Measurements from ENCODE around the gene PSME2.
A peak's percentile ranks its signal among the peaks of the same experiment; 100 is the strongest.

The PSME2 gene

GRCh38 chr14:24150993-24151392, 4.6 kb upstream of the PSME2 start:
- no peak for ATAC-seq

GRCh38 chr14:24150567-24150966, 4.2 kb upstream of the PSME2 start:
- ATAC-seq = no peak

- no peak for ATAC-seq
These were observed 3.7 kb upstream of the PSME2 start for GRCh38 chr14:24150061-24150460.

GRCh38 chr14:24149302-24149969, 3.0 kb upstream of the PSME2 start:
- ATAC-seq = no peak

GRCh38 chr14:24147761-24148428, 1.5 kb upstream of the PSME2 start:
- ATAC-seq = no peak

GRCh38 chr14:24146978-24147760, 759 bp upstream of the PSME2 start, which contains the start of gene RNF31:
Gene RNF31, plus strand, starts transcription at chr14:24147498. Its CDS starts 201 bp downstream, at chr14:24147699.
- peak; percentile 87 to 88 for ATAC-seq

GRCh38 chr14:24145690-24146452, 539 bp downstream of the PSME2 start:
- no peak for ATAC-seq

- no peak for ATAC-seq
These were observed 1.2 kb downstream of the PSME2 start for GRCh38 chr14:24145219-24145618.

- no peak for ATAC-seq
These were observed 2.0 kb downstream of the PSME2 start for GRCh38 chr14:24144451-24144850.

GRCh38 chr14:24143511-24143910, 2.9 kb downstream of the PSME2 start:
- no peak for ATAC-seq

GRCh38 chr14:24141097-24141880, 5.1 kb downstream of the PSME2 start, which contains the start of gene EMC9:
Gene EMC9, minus strand, starts transcription at chr14:24141591. Its CDS starts 287 bp downstream, at chr14:24141304.
- peak; percentile 90 to 91 for ATAC-seq

- no peak for ATAC-seq
These were observed 7.0 kb downstream of the PSME2 start for GRCh38 chr14:24139272-24139934.

GRCh38 chr14:24138396-24139271, 7.8 kb downstream of the PSME2 start:
- no peak for ATAC-seq

- ATAC-seq = no peak
These were observed 8.6 kb downstream of the PSME2 start for GRCh38 chr14:24137529-24138395.

GRCh38 chr14:24136684-24137528, 9.5 kb downstream of the PSME2 start:
- ATAC-seq = no peak

- ATAC-seq = peak; percentile 89
These were observed 10.4 kb downstream of the PSME2 start, which contains the start of gene PSME1 for GRCh38 chr14:24135834-24136683. Gene PSME1, plus strand, starts transcription at chr14:24136194. Its CDS starts 69 bp downstream, at chr14:24136263.

GRCh38 chr14:24135584-24135833, 10.9 kb downstream of the PSME2 start:
- ATAC-seq = no peak

All from activated CD4-positive, CD25-positive, alpha-beta regulatory T cell treated with anti-CD3 and anti-CD28 coated beads, Interleukin-2, amount 50 U/mL, for 24 hours (primary cell).